Fibroblast of lung (primary cell): ENCODE results near the gene UAP1L1. TPM values are rescaled to one million over a fixed set of nuclear protein-coding genes. Genes with fewer than 3 reads are reported as not detected.

ENCODE experiments used
- DNase-seq, 2 donors: peaks; one replicate each; pipeline versions ENCODE4 v3.0.0 to v3.0.0-alpha.2; 2010; ENCODE audit warnings: low read depth in 2 of 2
- H2AFZ ChIP-seq: 2 replicates; pipeline ENCODE4 v1.5.1; 2012; ENCODE audit warnings: low read length, control low read depth, inconsistent platforms
- H3K27ac ChIP-seq: 2 replicates; pipeline ENCODE4 v1.5.1; 2011; ENCODE audit warnings: low read length, control low read depth; ENCODE audit not compliant: insufficient read depth
- H3K27me3 ChIP-seq: 2 replicates; pipeline ENCODE4 v1.5.1; 2011; ENCODE audit warnings: mild to moderate bottlenecking, low read length; ENCODE audit not compliant: control insufficient read depth, insufficient read depth
- H3K36me3 ChIP-seq: 2 replicates; pipeline ENCODE4 v1.5.1; 2011; ENCODE audit warnings: low read length; ENCODE audit not compliant: control insufficient read depth, insufficient read depth
- H3K4me1 ChIP-seq: 2 replicates; pipeline ENCODE4 v1.5.1; 2011; ENCODE audit warnings: low read length; ENCODE audit not compliant: control insufficient read depth, insufficient read depth; ENCODE audit errors: extremely low read depth
- H3K4me2 ChIP-seq: 2 replicates; pipeline ENCODE4 v1.5.1; 2011; ENCODE audit warnings: low read length, control low read depth; ENCODE audit not compliant: insufficient read depth; ENCODE audit errors: extremely low read depth
- H3K4me3 ChIP-seq, 4 experiments: fragments of 200-600 bp in 1 of 4; sonication (generic) in 1 of 4; replicated peaks in 1 of 4; 2 replicates each; pipeline ENCODE4 v1.5.1; 2011 to 2016; ENCODE audit warnings: low read length in 4 of 4, low read depth in 3 of 4, mild to moderate bottlenecking in 3 of 4, control low read depth in 2 of 4, inconsistent platforms in 1 of 4, mixed read lengths in 1 of 4; ENCODE audit not compliant: insufficient read depth in 1 of 4; ENCODE audit errors: control extremely low read depth in 1 of 4
- H3K79me2 ChIP-seq: 2 replicates; pipeline ENCODE4 v1.5.1; 2012; ENCODE audit warnings: mild to moderate bottlenecking, low read length, inconsistent platforms; ENCODE audit not compliant: control insufficient read depth, insufficient read depth
- H3K9ac ChIP-seq: 2 replicates; pipeline ENCODE4 v1.5.1; 2011; ENCODE audit warnings: mild to moderate bottlenecking, low read length, control low read depth; ENCODE audit not compliant: insufficient read depth
- H3K9me3 ChIP-seq: 2 replicates; pipeline ENCODE4 v1.5.1; 2012; ENCODE audit warnings: low read depth, low read length; ENCODE audit not compliant: control insufficient read depth, insufficient read depth
- H4K20me1 ChIP-seq: 2 replicates; pipeline ENCODE4 v1.5.1; 2011; ENCODE audit warnings: low read length; ENCODE audit not compliant: control insufficient read depth, insufficient read depth; ENCODE audit errors: extremely low read depth
- CTCF ChIP-seq, 2 donors: IDR thresholded peaks in 1 of 2; conservative IDR thresholded peaks in 1 of 2; 1 replicate in 1 of 2; 2 replicates in 1 of 2; pipeline ENCODE4 v1.5.1; 2011 to 2012; ENCODE audit warnings: low read length in 2 of 2, control low read depth in 1 of 2, inconsistent platforms in 1 of 2, low read depth in 1 of 2, mild to moderate bottlenecking in 1 of 2
- EZH2 ChIP-seq: IDR thresholded peaks from 2 replicates; pipeline ENCODE4 v1.5.1; 2012; ENCODE audit warnings: low read length, control low read depth, mild to moderate bottlenecking; ENCODE audit errors: missing control alignments
- polyA plus RNA-seq, 2 donors: library from polyadenylated mRNA; depleted of rRNA in 1 of 2; stranded (reverse) in 1 of 2; unstranded in 1 of 2; fragments of >200 nt; gene quantifications; 2 replicates each; pipeline ENCODE4 v1.2.1, GENCODE V29; 2011 to 2012; ENCODE audit warnings: missing spikeins in 1 of 2
- total RNA-seq: library from RNA; depleted of rRNA; stranded (reverse); fragments of >200 nt; gene quantifications from 2 replicates; pipeline ENCODE4 v1.2.1, GENCODE V29; 2014

The UAP1L1 gene
- total and polyA plus RNA-seq, 2 donors (not counting 1 experiment from before 2014, with no cell fraction given) = 16.4 to 21.1 TPM

DNA sequence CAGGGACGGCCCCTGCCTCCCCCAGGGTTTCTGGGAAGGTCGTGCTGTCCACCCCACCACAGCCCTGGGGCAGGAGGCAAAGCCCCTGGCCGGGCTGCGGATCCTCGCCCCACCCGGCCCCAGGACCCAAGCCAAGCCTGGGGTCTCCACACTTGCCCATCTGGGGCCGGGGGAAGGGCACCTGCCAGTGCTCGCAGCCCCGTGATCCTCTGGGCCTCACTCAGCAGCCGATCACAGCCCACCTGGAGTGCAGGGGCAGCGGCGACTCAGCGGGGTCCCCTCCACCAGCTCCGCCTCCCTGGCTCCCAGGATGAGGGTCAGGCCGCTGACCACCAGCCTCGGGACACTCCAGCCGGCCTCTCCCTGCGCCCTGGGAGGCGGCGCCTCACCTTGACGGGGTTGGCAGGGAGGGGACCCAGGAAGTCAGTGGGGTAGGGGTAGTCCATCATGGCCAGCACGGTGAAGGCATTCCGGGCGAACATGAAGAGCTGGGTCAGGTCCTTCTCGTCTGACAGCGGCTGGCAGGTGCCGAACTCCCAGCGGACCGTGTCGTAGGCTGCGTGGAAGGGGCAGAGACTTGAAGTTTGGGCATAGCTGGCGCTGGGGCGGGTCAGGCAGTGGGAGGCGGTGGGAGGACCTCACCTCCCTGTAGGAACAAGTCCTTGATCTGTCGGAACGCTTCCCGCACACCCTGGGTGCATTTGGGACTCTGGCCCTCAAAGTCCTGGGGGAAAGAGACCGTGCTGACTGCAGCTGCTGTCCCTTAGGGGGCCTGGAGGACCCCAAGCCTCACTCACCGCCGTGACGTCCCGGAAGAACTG, 35.5 kb downstream of the UAP1L1 start:
- Histone ChIP-seq H3K36me3 (peaks cover 21% of the 10 kb centered on the region), H3K79me2 (no peaks in the 10 kb centered on the region), H3K9ac (no peak overlapping the region), H3K9me3 (no peaks in the 10 kb centered on the region), H4K20me1 (no peaks in the 10 kb centered on the region), H3K27ac (no peak overlapping the region), H3K4me1 (no peaks in the 10 kb centered on the region), H3K4me2 (no peak overlapping the region), H2AFZ (no peak overlapping the region), H3K4me3 (no peak overlapping the region), H3K27me3 (no peaks in the 10 kb centered on the region)
- no peak for TF ChIP-seq EZH2
- TF ChIP-seq CTCF (conservative IDR thresholded peaks at IDR 0.05 in 1 of 2, IDR thresholded peaks at IDR 0.05 in 1 of 2; ENCODE audit: low read depth in 1 of 2, low read length in 2 of 2) = no peak
- no peak for DNase-seq

DNA sequence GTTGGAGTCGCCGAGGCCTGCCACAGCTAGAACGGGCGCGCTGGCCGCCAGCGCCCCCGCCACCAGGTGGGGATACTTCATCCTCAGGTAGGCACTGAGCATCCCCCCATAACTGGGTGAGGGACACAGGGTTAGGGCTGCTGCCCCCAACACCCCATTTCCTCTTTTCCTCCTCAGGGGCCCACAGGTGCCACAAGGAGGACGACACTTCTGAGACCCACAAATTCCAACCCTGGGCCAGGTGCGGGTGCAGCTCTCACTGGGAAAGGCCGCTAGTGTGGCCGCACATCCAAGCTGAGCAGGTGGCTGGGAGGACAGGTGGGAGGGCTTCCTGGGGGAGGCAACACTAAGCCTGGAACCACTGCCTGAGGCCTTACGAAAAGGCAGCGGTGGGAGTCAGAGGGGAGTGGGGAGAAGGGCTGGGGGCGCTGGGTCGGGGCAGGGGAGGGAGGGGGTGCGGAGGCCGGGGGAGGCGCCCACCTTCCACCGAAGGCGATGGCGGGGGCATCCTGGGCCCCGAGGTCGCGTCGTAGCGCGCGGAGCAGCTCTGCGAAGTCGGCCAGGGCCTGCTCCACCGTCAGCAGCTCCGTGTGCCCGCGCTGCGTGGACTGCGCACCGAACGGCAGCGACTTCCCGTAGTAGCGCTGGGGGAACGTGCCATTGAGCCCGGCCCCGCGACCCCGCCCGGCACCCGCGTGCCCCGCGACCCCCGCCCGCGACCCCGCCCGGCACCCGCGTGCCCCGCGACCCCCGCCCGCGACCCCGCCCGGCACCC, 36.3 kb downstream of the UAP1L1 start:
- H3K4me2 ChIP-seq = peak overlapping the region; percentile 44
- H3K9ac ChIP-seq = no peak overlapping the region
- H3K4me3 ChIP-seq = peak overlapping the region in 1 of 4 experiments; percentile 36
- no peaks in the 10 kb centered on the region for H3K79me2 ChIP-seq
- no peak for TF ChIP-seq EZH2
- no peak for TF ChIP-seq CTCF (conservative IDR thresholded peaks at IDR 0.05 in 1 of 2, IDR thresholded peaks at IDR 0.05 in 1 of 2; ENCODE audit: low read depth in 1 of 2, low read length in 2 of 2)
- H3K4me1 ChIP-seq = no peaks in the 10 kb centered on the region
- no peaks in the 10 kb centered on the region for H3K9me3 ChIP-seq
- peaks cover 17% of the 10 kb centered on the region for H3K36me3 ChIP-seq
- no peak overlapping the region for H3K27ac ChIP-seq
- no peaks in the 10 kb centered on the region for H4K20me1 ChIP-seq
- DNase-seq = no peak
- no peak overlapping the region for H2AFZ ChIP-seq
- no peaks in the 10 kb centered on the region for H3K27me3 ChIP-seq

DNA sequence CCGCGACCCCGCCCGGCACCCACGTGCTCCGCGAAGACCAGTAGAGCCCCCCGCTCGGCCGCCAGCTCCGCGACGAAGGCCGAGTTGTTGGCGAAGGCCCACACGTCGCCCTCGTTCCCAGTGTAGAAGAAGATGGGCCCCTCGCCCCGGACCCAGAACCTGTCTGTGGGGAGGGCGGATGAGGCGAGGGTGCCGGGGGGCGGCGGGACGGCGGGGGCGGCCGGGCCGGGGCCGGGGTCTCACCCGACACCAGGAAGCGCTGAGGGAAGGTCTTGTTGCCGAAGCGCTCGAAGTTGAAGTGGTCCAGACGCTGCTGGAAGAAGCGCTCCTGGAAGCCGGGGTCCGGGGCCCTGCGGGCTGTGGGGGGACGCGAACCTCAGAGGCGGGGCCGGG, 36.9 kb downstream of the UAP1L1 start:
- peak overlapping the region; percentile 50 for H3K9ac ChIP-seq
- H3K27me3 ChIP-seq = no peaks in the 10 kb centered on the region
- H2AFZ ChIP-seq = no peak overlapping the region
- H3K4me1 ChIP-seq = no peaks in the 10 kb centered on the region
- peak overlapping the region; percentile 51 for H3K4me2 ChIP-seq
- TF ChIP-seq CTCF (conservative IDR thresholded peaks at IDR 0.05 in 1 of 2, IDR thresholded peaks at IDR 0.05 in 1 of 2; ENCODE audit: low read depth in 1 of 2, low read length in 2 of 2) (no peak), EZH2 (no peak)
- no peak overlapping the region for H3K27ac ChIP-seq
- H3K36me3 ChIP-seq = peaks cover 16% of the 10 kb centered on the region
- H4K20me1 ChIP-seq = no peaks in the 10 kb centered on the region
- peak overlapping the region; percentile 23 to 64 (median 26) for H3K4me3 ChIP-seq
- no peaks in the 10 kb centered on the region for H3K9me3 ChIP-seq
- DNase-seq = no peak
- H3K79me2 ChIP-seq = no peaks in the 10 kb centered on the region
